Mucosa of rectum (tissue), 2 donors: ENCODE data around the gene LZTS2.

ENCODE experiments used
- H3K27ac ChIP-seq, 2 donors: one replicate each; pipeline ENCODE4 v1.7.0; 2013; ENCODE audit warnings: inconsistent platforms in 2 of 2, low read depth in 2 of 2, low read length in 2 of 2
- H3K27me3 ChIP-seq, 2 donors: one replicate each; pipeline ENCODE4 v1.7.0; 2013; ENCODE audit warnings: low read length in 2 of 2; ENCODE audit not compliant: control insufficient read depth in 2 of 2, insufficient read depth in 2 of 2
- H3K36me3 ChIP-seq, 2 donors: one replicate each; pipeline ENCODE4 v1.7.0; 2013; ENCODE audit warnings: low read length in 2 of 2; ENCODE audit not compliant: control insufficient read depth in 2 of 2, insufficient read depth in 2 of 2
- H3K4me1 ChIP-seq, 2 donors: one replicate each; pipeline ENCODE4 v1.7.0; 2013; ENCODE audit warnings: low read length in 2 of 2, mild to moderate bottlenecking in 1 of 2; ENCODE audit not compliant: control insufficient read depth in 2 of 2, insufficient read depth in 2 of 2
- H3K4me3 ChIP-seq, 2 donors: one replicate each; pipeline ENCODE4 v1.7.0; 2013; ENCODE audit warnings: low read length in 2 of 2
- H3K9ac ChIP-seq, 2 donors: one replicate each; pipeline ENCODE4 v1.7.0; 2013; ENCODE audit warnings: low read length in 2 of 2, low read depth in 1 of 2, mild to moderate bottlenecking in 1 of 2
- H3K9me3 ChIP-seq, 2 donors: one replicate each; pipeline ENCODE4 v1.7.0; 2013; ENCODE audit warnings: low read length in 2 of 2; ENCODE audit not compliant: control insufficient read depth in 2 of 2
- donor health status: healthy.
- donor health status: Normal muscosa, but diverticular disease.

The LZTS2 gene

GRCh38 chr10:100997360-100998182 is 2.0 kb upstream of the LZTS2 start:
- Histone ChIP-seq H3K9me3 (no peaks in the 10 kb centered on the region), H3K9ac (peak overlapping the region; percentile 89 to 92), H3K27me3 (no peaks in the 10 kb centered on the region), H3K36me3 (peaks cover 3 to 13% of the 10 kb centered on the region in 2 donors), H3K4me3 (peak overlapping the region; percentile 78), H3K27ac (peak overlapping the region; percentile 90 to 96), H3K4me1 (peaks cover 28 to 41% of the 10 kb centered on the region in 2 donors)

DNA sequence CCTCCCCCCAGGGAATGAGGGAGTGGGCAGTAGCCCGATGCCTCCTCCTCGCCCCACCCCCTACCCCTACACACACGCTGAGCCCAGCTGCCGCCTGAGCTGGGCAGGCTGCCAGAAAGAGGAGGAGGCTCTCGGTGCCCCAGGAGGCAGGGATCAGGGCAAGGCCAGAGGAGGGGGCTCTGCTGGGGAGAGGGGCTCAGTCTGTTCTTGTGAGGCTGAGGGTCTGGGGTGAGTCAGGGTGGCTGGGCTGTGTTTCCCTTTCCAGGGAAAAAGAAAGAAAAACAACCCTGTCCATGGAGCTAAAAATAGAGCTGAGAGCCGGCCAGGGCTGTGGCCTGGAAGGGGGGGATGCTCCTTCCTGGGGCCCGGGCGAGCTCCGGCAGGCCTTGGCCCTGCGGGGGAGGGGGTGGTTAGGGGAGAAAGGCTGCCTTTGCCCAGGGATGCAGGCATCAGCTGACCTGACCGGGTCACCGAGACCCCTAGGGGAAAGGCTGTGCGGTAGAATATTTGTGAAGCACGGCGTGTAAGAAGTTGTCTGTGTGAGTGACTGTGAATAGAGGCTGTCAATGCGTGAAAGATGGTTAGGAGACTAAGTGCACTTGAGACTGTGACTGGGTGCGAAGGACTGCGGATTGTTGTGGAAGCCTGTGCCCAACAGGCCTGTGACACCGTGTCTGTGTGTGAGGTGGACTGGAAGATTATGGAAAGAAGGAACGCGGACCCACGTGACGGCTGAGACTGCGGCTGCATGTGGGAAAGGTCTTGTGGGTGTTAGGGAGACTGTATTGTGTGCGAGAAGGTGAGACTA is 1.2 kb upstream of the LZTS2 start:
- Histone ChIP-seq H3K9me3 (no peaks in the 10 kb centered on the region), H3K9ac (peak overlapping the region; percentile 89 to 92), H3K4me1 (peaks cover 28 to 41% of the 10 kb centered on the region in 2 donors), H3K4me3 (peak overlapping the region; percentile 78), H3K27ac (peak overlapping the region; percentile 90 to 96), H3K36me3 (peaks cover 9 to 14% of the 10 kb centered on the region in 2 donors), H3K27me3 (no peaks in the 10 kb centered on the region)

DNA sequence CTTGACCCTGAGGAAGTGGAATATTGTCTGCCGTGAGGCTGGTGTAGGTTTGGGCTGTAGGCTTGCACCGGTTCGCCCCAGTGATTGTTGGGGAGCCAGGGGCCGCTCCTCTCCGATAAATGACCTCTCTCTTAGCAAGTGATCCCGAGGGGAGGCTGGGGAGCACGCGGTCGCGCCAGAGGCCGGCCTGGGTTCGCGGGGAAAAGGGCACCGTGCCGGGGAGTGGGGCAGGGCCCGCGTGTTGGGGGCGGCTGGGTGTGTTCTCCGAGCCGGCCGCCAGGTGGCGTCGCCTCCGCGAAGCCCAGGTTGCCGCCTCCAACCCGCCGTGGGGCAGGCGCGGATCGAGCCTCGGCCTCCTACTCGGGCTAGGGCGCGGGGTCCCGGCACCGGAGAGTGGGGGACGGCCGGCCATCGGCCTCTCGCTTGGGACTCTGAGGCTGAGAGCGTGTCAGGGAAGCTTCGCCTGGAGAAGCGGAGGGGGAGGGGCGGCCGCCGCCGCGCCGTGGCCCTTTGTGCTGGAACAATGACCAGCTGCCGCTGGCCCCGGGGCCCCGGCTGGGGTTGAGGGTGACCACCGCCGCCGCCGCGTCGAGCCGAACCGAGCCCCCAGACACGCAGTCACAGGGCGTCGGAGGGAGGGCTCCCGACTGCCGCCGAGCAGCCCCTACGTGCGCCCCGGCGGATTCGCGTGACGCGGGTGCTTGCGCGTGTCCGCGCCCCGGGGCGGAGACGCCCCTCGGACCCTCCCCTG is 442 bp upstream of the LZTS2 start:
- H3K9ac ChIP-seq, result peak overlapping the region; percentile 89 to 92
- H3K27me3 ChIP-seq, result no peaks in the 10 kb centered on the region
- peak overlapping the region; percentile 78 for H3K4me3 ChIP-seq
- H3K27ac ChIP-seq, result peak overlapping the region; percentile 90 to 96
- no peaks in the 10 kb centered on the region for H3K9me3 ChIP-seq
- peaks cover 28 to 41% of the 10 kb centered on the region in 2 donors for H3K4me1 ChIP-seq
- H3K36me3 ChIP-seq, result peaks cover 10 to 13% of the 10 kb centered on the region in 2 donors

- H3K9ac ChIP-seq, result peak overlapping the region; percentile 77 to 79
- H3K27me3 ChIP-seq, result no peaks in the 10 kb centered on the region
- H3K4me3 ChIP-seq, result peak overlapping the region; percentile 78 to 81
- peaks cover 9 to 19% of the 10 kb centered on the region in 2 donors for H3K36me3 ChIP-seq
- H3K27ac ChIP-seq, result peak overlapping the region; percentile 87 to 89
- H3K9me3 ChIP-seq, result no peaks in the 10 kb centered on the region
- peaks cover 28 to 41% of the 10 kb centered on the region in 2 donors for H3K4me1 ChIP-seq
Observed at GRCh38 chr10:101000127-101000914, 713 bp downstream of the LZTS2 start.

GRCh38 chr10:101000915-101001658 is 1.5 kb downstream of the LZTS2 start:
- H3K9me3 ChIP-seq, result no peaks in the 10 kb centered on the region
- peak overlapping the region; percentile 70 to 77 for H3K9ac ChIP-seq
- peaks cover 28 to 41% of the 10 kb centered on the region in 2 donors for H3K4me1 ChIP-seq
- peaks cover 13 to 25% of the 10 kb centered on the region in 2 donors for H3K36me3 ChIP-seq
- peak overlapping the region; percentile 87 to 89 for H3K27ac ChIP-seq
- peak overlapping the region; percentile 78 to 81 for H3K4me3 ChIP-seq
- no peaks in the 10 kb centered on the region for H3K27me3 ChIP-seq

GRCh38 chr10:101001659-101002035 is 2.0 kb downstream of the LZTS2 start:
- peaks cover 16 to 30% of the 10 kb centered on the region in 2 donors for H3K36me3 ChIP-seq
- peaks cover 22 to 36% of the 10 kb centered on the region in 2 donors for H3K4me1 ChIP-seq
- peak overlapping the region; percentile 61 to 77 for H3K9ac ChIP-seq
- H3K27me3 ChIP-seq, result no peaks in the 10 kb centered on the region
- no peak overlapping the region for H3K4me3 ChIP-seq
- H3K9me3 ChIP-seq, result no peaks in the 10 kb centered on the region
- H3K27ac ChIP-seq, result peak overlapping the region; percentile 87 to 89

- Histone ChIP-seq H3K4me3 (no peak overlapping the region), H3K9ac (no peak overlapping the region), H3K36me3 (peaks cover 16 to 31% of the 10 kb centered on the region in 2 donors)
Observed at GRCh38 chr10:101002456-101002855, 2.8 kb downstream of the LZTS2 start.

DNA sequence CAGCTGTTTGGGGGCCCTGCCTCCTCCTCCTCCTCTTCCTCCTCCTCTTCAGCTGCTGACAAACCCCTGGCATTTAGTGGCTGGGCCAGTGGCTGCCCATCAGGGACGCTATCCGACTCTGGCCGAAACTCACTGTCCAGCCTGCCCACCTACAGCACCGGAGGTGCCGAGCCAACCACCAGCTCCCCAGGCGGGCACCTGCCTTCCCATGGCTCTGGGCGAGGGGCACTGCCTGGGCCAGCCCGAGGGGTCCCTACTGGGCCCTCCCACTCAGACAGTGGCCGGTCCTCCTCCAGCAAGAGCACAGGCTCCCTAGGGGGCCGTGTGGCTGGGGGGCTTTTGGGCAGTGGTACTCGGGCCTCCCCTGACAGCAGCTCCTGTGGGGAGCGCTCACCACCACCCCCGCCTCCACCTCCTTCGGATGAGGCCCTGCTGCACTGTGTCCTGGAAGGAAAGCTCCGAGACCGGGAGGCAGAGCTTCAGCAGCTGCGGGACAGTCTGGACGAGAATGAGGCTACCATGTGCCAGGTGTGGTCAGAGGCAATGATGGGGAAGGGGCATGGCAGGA is 4.1 kb downstream of the LZTS2 start:
- H3K27me3 ChIP-seq, result no peaks in the 10 kb centered on the region
- H3K4me1 ChIP-seq, result peaks cover 13 to 29% of the 10 kb centered on the region in 2 donors
- H3K9me3 ChIP-seq, result no peaks in the 10 kb centered on the region
- H3K27ac ChIP-seq, result no peak overlapping the region
- H3K4me3 ChIP-seq, result no peak overlapping the region
- peaks cover 16 to 31% of the 10 kb centered on the region in 2 donors for H3K36me3 ChIP-seq
- H3K9ac ChIP-seq, result no peak overlapping the region

More at GRCh38 chr10:101002456-101002855, 2.8 kb downstream of the LZTS2 start:
- Histone ChIP-seq H3K27ac (no peak overlapping the region), H3K4me1 (peaks cover 20 to 34% of the 10 kb centered on the region in 2 donors), H3K9me3 (no peaks in the 10 kb centered on the region), H3K27me3 (no peaks in the 10 kb centered on the region)
